Dendritic cell treated with granulocyte-macrophage colony-stimulating factor and Interleukin-4, amounts not matched to agents 40 ng/mL and 50 ng/mL, for 4 days (primary cell): Measurements from ENCODE around the gene GPR42.
"Not testable (repeated sequence)": the region's sequence is repeated elsewhere in the genome, so short reads cannot be mapped to it uniquely, and the experiment has no call there.

ENCODE experiments used
- H3K27ac Mint-ChIP-seq: one replicate; pipeline ENCODE4 v1.8.0; 2022; ENCODE audit warnings: mild to moderate bottlenecking, mixed read lengths
- H3K27me3 Mint-ChIP-seq: one replicate; pipeline ENCODE4 v1.8.0; 2022; ENCODE audit warnings: mild to moderate bottlenecking, mixed read lengths
- H3K36me3 Mint-ChIP-seq: one replicate; pipeline ENCODE4 v1.8.0; 2022; ENCODE audit warnings: low read depth, mixed read lengths
- H3K4me1 Mint-ChIP-seq: one replicate; pipeline ENCODE4 v1.8.0; 2022; ENCODE audit warnings: low read depth, mixed read lengths
- H3K4me3 Mint-ChIP-seq: one replicate; pipeline ENCODE4 v1.8.0; 2022; ENCODE audit warnings: mild to moderate bottlenecking, moderate library complexity, mixed read lengths
- H3K9me3 Mint-ChIP-seq: one replicate; pipeline ENCODE4 v1.8.0; 2022; ENCODE audit warnings: mixed read lengths
- intact Hi-C: fragments of 100-400 bp; cut with micrococcal nuclease; formaldehyde crosslinking; loops from one replicate; pipeline ENCODE4 v1.15.0; 2022

Gene GPR42

GRCh38 chr19:35351411-35352176, 19.3 kb upstream of the GPR42 start:
- Mint-ChIP-seq H3K27me3 (peaks cover 37% of the 10 kb centered on the region), H3K4me1 (peaks cover 56% of the 10 kb centered on the region), H3K4me3 (no peak overlapping the region), H3K36me3 (no peaks in the 10 kb centered on the region), H3K9me3 (no peaks in the 10 kb centered on the region), H3K27ac (peak overlapping the region; percentile 77)
- intact Hi-C loops: loop anchor here (2.0 to 10.0 kb wide), 3 partner anchors 63 to 241 kb away; no protein-coding TSS in a partner anchor

DNA sequence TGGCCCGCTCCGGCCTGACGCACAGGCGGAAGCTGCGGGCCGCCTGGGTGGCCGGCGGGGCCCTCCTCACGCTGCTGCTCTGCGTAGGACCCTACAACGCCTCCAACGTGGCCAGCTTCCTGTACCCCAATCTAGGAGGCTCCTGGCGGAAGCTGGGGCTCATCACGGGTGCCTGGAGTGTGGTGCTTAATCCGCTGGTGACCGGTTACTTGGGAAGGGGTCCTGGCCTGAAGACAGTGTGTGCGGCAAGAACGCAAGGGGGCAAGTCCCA, 18.8 kb upstream of the GPR42 start:
- Mint-ChIP-seq H3K36me3 (no peaks in the 10 kb centered on the region), H3K9me3 (no peaks in the 10 kb centered on the region), H3K27me3 (peaks cover 33% of the 10 kb centered on the region), H3K27ac (no peak overlapping the region), H3K4me3 (no peak overlapping the region), H3K4me1 (peaks cover 51% of the 10 kb centered on the region)
- intact Hi-C loops: loop anchor here (2.0 to 10.0 kb wide), 3 partner anchors 63 to 240 kb away; no protein-coding TSS in a partner anchor

DNA sequence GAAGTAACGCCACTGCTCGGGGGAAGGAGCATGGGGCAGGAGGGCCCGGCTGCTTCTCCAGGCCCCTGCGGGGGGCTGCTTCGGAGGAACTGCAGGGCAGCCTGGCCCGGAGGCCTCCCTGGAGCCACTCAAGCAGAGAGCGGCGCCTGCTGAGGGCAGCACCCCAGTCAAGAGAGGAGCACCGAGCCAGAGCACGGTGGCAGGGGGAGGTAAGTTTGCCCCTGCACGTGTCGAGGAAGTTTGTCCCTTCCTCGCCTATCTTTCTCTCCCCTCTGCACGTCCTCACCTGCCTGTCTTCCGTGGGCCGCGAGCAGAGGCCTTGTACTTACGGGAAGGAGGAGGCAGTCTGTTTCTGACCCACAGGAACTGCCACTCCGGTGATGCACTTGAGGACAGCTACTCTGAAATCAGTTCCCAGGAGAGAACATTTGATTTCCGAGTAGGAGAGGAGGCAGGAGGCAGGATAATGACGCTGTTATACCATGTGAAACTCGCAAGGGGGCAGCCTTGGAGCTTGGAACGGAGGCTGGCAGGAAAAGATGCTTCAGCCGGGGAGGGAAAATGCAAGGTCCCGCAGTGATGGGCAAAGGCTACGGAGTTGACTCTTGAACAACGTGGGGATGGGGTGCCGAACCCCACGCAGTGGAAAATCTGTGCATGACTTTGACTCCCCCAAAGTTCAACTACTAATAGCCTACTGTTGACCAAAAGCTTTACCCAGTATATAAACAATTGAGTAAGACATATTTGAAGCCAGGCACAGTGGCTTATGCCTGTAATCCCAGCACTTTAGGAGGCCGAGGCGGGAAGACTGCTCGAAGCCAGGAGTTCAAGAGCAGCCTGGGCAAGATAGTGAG, 18.2 kb upstream of the GPR42 start:
- intact Hi-C loops: loop anchor here (2.0 to 10.0 kb wide), 3 partner anchors 62 to 240 kb away; no protein-coding TSS in a partner anchor
- Mint-ChIP-seq H3K4me1 (peaks cover 51% of the 10 kb centered on the region), H3K36me3 (no peaks in the 10 kb centered on the region), H3K4me3 (no peak overlapping the region), H3K27ac (no peak overlapping the region), H3K27me3 (peaks cover 33% of the 10 kb centered on the region), H3K9me3 (no peaks in the 10 kb centered on the region)

- no peaks in the 10 kb centered on the region for H3K9me3 Mint-ChIP-seq
- peaks cover 33% of the 10 kb centered on the region for H3K27me3 Mint-ChIP-seq
- H3K4me1 Mint-ChIP-seq: peaks cover 54% of the 10 kb centered on the region
- H3K36me3 Mint-ChIP-seq: no peaks in the 10 kb centered on the region
- no peak overlapping the region for H3K4me3 Mint-ChIP-seq
- intact Hi-C loops: loop anchor here (2.0 to 10.0 kb wide), 3 partner anchors 61 to 239 kb away; no protein-coding TSS in a partner anchor
- H3K27ac Mint-ChIP-seq: no peak overlapping the region
These were observed 17.2 kb upstream of the GPR42 start for GRCh38 chr19:35353635-35354034.

DNA sequence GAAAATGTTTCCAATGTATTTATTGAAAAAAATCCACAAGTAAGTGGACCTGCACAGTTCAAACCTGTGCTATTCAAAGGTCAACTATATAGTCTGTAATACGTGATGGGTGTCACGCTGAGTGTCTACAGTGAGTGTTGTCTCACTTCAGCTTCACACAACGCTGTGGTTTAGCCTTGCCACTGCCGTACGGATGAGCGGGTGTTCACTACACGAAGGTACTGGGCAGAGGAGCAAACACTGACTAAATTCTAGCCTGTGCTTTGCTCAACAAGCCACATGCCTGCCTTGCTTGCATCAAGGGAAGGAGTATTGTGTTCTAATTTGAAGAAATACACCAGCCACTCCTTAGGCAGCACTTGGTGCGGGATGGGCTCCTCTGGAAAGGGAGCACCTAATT, 16.0 kb upstream of the GPR42 start:
- Mint-ChIP-seq H3K27me3 (peaks cover 25% of the 10 kb centered on the region), H3K4me3 (no peak overlapping the region), H3K4me1 (peaks cover 46% of the 10 kb centered on the region), H3K9me3 (no peaks in the 10 kb centered on the region), H3K36me3 (no peaks in the 10 kb centered on the region), H3K27ac (no peak overlapping the region)
- intact Hi-C loops: loop anchor here (5.0 to 10.0 kb wide), 2 partner anchors 60 to 237 kb away; no protein-coding TSS in a partner anchor

- Mint-ChIP-seq H3K4me3 (no peak overlapping the region), H3K4me1 (peaks cover 37% of the 10 kb centered on the region), H3K27me3 (peaks cover 18% of the 10 kb centered on the region), H3K9me3 (no peaks in the 10 kb centered on the region), H3K27ac (peak overlapping the region; percentile 64), H3K36me3 (no peaks in the 10 kb centered on the region)
- intact Hi-C loops: loop anchor here (10.0 kb wide), 1 partner anchor 59 kb away; no protein-coding TSS in a partner anchor
These were observed 14.9 kb upstream of the GPR42 start for GRCh38 chr19:35355791-35356460.

DNA sequence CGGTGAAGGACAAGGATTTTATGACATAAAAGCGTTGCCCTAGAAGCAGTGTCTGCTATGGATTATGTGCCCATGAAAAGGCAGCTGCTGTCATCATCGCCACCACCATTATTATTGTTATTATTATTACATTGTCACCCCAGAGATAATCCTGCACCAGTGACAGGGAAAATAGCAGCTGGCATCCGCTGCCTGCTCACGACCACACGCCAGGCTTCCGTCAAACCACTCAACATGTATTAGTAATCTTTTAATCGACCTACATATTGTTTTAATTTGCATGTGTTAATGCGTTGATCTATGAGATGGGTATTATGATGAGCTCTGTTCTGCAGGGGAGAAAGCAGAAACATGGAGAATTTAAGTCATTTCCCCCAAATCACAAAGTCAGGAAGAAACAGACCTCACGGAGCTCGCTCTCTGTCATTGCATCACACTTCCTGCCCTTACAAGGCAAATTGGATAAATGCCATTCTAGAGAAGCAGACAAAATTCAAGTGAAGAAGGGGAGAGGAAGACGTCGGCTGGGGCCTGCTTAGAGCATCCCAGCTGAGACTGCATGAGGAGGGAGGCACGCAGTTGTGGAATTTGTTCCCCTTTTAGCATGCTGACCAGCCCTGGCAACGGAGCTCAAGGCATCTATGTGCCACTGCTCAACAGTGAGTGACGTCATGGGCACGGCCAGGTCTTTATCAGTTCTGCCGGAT, 12.8 kb upstream of the GPR42 start, which contains the start of gene FFAR3:
Gene FFAR3 (plus strand): TSS at position 594 of the 707 bp plus-strand sequence. CDS start 431 bp downstream, outside the sequence.
- Mint-ChIP-seq H3K4me3 (peak within 1 kb of the TSS; percentile 39), H3K36me3 (no peaks in the 10 kb centered on the region), H3K27me3 (peaks cover 4% of the 10 kb centered on the region), H3K9me3 (no peaks in the 10 kb centered on the region), H3K4me1 (peaks cover 28% of the 10 kb centered on the region), H3K27ac (peak within 1 kb of the TSS; percentile 60)
- intact Hi-C loops: loop anchor here (10.0 kb wide), 1 partner anchor 57 kb away; no protein-coding TSS in a partner anchor

DNA sequence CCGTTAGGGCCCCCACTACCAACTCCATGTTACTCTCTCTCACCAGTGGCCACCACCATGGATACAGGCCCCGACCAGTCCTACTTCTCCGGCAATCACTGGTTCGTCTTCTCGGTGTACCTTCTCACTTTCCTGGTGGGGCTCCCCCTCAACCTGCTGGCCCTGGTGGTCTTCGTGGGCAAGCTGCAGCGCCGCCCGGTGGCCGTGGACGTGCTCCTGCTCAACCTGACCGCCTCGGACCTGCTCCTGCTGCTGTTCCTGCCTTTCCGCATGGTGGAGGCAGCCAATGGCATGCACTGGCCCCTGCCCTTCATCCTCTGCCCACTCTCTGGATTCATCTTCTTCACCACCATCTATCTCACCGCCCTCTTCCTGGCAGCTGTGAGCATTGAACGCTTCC, 12.0 kb upstream of the GPR42 start:
- H3K27me3 Mint-ChIP-seq, H3K9me3 Mint-ChIP-seq, H3K36me3 Mint-ChIP-seq: not testable (repeated sequence)
- intact Hi-C loops: loop anchor here (10.0 kb wide), 1 partner anchor 56 kb away; no protein-coding TSS in a partner anchor
- Mint-ChIP-seq H3K4me1 (peaks cover 28% of the 10 kb centered on the region), H3K4me3 (peak overlapping the region; percentile 39), H3K27ac (peak overlapping the region; percentile 60)

GRCh38 chr19:35359395-35359794, 11.5 kb upstream of the GPR42 start:
- not testable (repeated sequence) for H3K36me3 Mint-ChIP-seq, H3K9me3 Mint-ChIP-seq, H3K27me3 Mint-ChIP-seq, H3K4me3 Mint-ChIP-seq
- peaks cover 28% of the 10 kb centered on the region for H3K4me1 Mint-ChIP-seq
- H3K27ac Mint-ChIP-seq: peak overlapping the region; percentile 60
- intact Hi-C loops: loop anchor here (10.0 kb wide), 1 partner anchor 55 kb away; no protein-coding TSS in a partner anchor

DNA sequence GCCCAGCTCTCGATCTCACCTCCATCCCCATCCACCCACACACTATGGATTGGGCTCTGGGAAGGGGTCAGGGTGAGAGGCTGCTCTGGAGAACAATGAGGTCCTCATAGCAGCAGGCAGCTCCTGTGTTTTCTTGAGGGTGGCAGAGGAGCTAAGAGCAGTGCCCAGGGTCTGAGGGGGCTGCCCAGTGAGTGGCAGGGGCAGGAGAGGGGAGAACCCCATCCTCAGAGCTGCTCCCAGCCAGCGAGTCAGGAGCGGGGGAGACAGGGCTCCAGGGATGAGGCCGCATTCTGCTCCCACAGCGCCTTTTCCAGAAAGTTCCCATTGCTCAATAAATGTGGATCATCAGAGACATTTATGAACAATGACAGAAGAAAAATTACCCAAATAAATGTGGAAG, 10.8 kb upstream of the GPR42 start:
- H3K27me3 Mint-ChIP-seq, H3K9me3 Mint-ChIP-seq, H3K4me3 Mint-ChIP-seq, intact Hi-C loops, H3K36me3 Mint-ChIP-seq, H3K27ac Mint-ChIP-seq: not testable (repeated sequence)
- peaks cover 28% of the 10 kb centered on the region for H3K4me1 Mint-ChIP-seq

- H3K27ac Mint-ChIP-seq: no peak overlapping the region
- H3K27me3 Mint-ChIP-seq: peaks cover 2% of the 10 kb centered on the region
- no peaks in the 10 kb centered on the region for H3K36me3 Mint-ChIP-seq
- intact Hi-C loops: no loop called here
- peaks cover 26% of the 10 kb centered on the region for H3K4me1 Mint-ChIP-seq
- no peaks in the 10 kb centered on the region for H3K9me3 Mint-ChIP-seq
- no peak overlapping the region for H3K4me3 Mint-ChIP-seq
These were observed 9.9 kb upstream of the GPR42 start for GRCh38 chr19:35360880-35361420.

DNA sequence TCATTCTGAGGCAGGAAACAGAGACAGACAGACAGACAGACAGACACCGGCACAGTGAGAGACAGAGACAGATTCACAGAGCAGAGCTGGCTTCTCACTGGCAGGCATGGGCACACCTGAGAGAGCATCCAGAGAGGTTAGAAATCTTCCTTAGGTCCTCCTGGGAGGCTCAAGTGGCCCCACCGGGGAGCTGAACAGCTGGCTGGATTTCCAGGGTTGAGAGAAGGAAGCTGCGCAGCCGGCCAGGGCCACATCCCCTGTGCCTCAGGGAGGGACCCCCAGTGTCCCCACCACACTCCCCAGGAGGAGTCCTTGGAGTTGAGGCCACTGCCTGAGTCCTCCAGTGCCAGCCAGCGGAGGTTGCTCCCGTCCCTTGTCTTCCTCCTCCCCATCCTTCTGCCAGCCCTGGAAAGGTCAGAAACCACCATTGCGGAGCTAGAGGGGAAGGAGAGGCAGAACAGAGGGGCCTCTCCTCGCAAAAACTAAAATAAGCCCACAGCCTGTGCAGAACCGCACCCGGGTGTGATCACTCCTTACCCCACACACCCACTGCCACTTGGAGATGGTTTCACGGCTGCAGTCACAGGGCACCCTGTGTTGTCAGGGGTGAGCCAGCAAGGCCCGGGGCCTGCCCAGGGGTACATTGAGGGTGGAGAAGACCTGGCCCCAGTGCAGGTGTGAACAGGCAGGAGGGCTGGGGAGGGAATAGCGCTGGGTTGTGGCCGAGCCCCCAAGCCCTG, 8.4 kb upstream of the GPR42 start:
- Mint-ChIP-seq H3K4me1 (peaks cover 16% of the 10 kb centered on the region), H3K36me3 (no peaks in the 10 kb centered on the region), H3K27ac (no peak overlapping the region), H3K4me3 (no peak overlapping the region), H3K27me3 (no peaks in the 10 kb centered on the region), H3K9me3 (no peaks in the 10 kb centered on the region)
- intact Hi-C loops: no loop called here
